CD4-positive, CD25-positive, alpha-beta regulatory T cell (primary cell): ENCODE data around the gene FN3K. TPM values are rescaled to one million over a fixed set of nuclear protein-coding genes. Genes with fewer than 3 reads are reported as not detected.

Source experiments
- polyA plus RNA-seq, 4 donors: library from polyadenylated mRNA; unstranded; fragments of 300-500 nt; fragmentation: Illumina TruSeq; gene quantifications; one replicate each; pipeline ENCODE4 v1.2.3, GENCODE V29; 2021
- total RNA-seq: library from RNA; stranded (reverse); gene quantifications from one replicate; pipeline ENCODE4 v1.2.3, GENCODE V29; 2022

Gene FN3K
- total and polyA plus RNA-seq, 5 donors from 2014 or later: 0.18 to 2.0 (median 0.26) TPM

Other genes with a start within 250 kb of the FN3K start
- 55.6 TPM for gene FOXK2, start 215.9 kb upstream of the FN3K start, total RNA-seq
- 1 to 10 TPM; 2.2 to 4.9 (median 3.8) TPM for gene FOXK2, start 215.9 kb upstream of the FN3K start, polyA plus RNA-seq
- 86.8 TPM for gene WDR45B, start 87.2 kb upstream of the FN3K start, total RNA-seq
- 10 to 100 TPM; 35.1 to 45.2 (median 38.0) TPM for gene WDR45B, start 87.2 kb upstream of the FN3K start, polyA plus RNA-seq
- 4.9 TPM for gene RAB40B, start 36.9 kb upstream of the FN3K start, total RNA-seq
- gene RAB40B, start 36.9 kb upstream of the FN3K start, polyA plus RNA-seq: 1 to 10 TPM; 2.2 to 5.3 (median 3.4) TPM
- 28.1 TPM for gene FN3KRP, start 18.9 kb upstream of the FN3K start, total RNA-seq
- gene FN3KRP, start 18.9 kb upstream of the FN3K start, polyA plus RNA-seq: 10 to 100 TPM; 25.3 to 36.7 (median 34.0) TPM
- gene TBCD, start 16.4 kb downstream of the FN3K start, total RNA-seq: 86.4 TPM
- gene TBCD, start 16.4 kb downstream of the FN3K start, polyA plus RNA-seq: 100 to 1,000 TPM in 1 of 4 donors, 10 to 100 TPM in 3; 39.2 to 146 (median 79.2) TPM
- gene ZNF750, start 104.4 kb downstream of the FN3K start, total RNA-seq: not detected
- gene ZNF750, start 104.4 kb downstream of the FN3K start, polyA plus RNA-seq: under 1 TPM in 1 of 4 donors, not detected in 3; 0.07 TPM